HepG2 (cell line): ENCODE results near the gene RUVBL1. TPM values are rescaled to one million over a fixed set of nuclear protein-coding genes. Genes with fewer than 3 reads are reported as not detected.

Experiments used
- ATF7-NPFF ChIP-seq: sonication (generic); formaldehyde crosslinking; IDR thresholded peaks from 2 replicates; pipeline ENCODE4 v1.8.1; 2023; ENCODE audit warnings: mild to moderate bottlenecking, low read depth, missing genetic modification reagents, moderate library complexity
- CREBL2 ChIP-seq: sonication (generic); formaldehyde crosslinking; IDR thresholded peaks from 2 replicates; pipeline ENCODE4 v1.8.1; 2023; ENCODE audit warnings: missing genetic modification reagents, mild to moderate bottlenecking, borderline replicate concordance
- CSRNP2 ChIP-seq: sonication (generic); formaldehyde crosslinking; conservative IDR thresholded peaks from 2 replicates; pipeline ENCODE4 v1.8.0; 2022; ENCODE audit warnings: low read depth, missing genetic modification reagents
- HHEX ChIP-seq: IDR thresholded peaks from 2 replicates; pipeline ENCODE4 v1.6.1; 2016; ENCODE audit warnings: control low read depth
- HMG20B ChIP-seq: conservative IDR thresholded peaks from 2 replicates; pipeline ENCODE4 v1.6.1; 2016; ENCODE audit warnings: missing genetic modification reagents, missing compliant biosample characterization
- HNRNPH1 ChIP-seq: fragments of 200-400 bp; formaldehyde crosslinking; optimal IDR thresholded peaks from 2 replicates; pipeline ENCODE3; 2017; ENCODE audit warnings: mild to moderate bottlenecking, low read depth, low read length
- JUND ChIP-seq: sonication (generic); formaldehyde crosslinking; IDR thresholded peaks from 2 replicates; pipeline ENCODE4 v1.8.0; 2022; ENCODE audit warnings: mild to moderate bottlenecking, missing genetic modification reagents
- MIXL1 ChIP-seq: IDR thresholded peaks from 2 replicates; pipeline ENCODE4 v1.6.1; 2016
- PPARG ChIP-seq: conservative IDR thresholded peaks from 2 replicates; pipeline ENCODE4 v1.6.1; 2016; ENCODE audit warnings: missing biosample characterization, missing genetic modification reagents
- SIX4 ChIP-seq: sonication (generic); formaldehyde crosslinking; IDR thresholded peaks from 2 replicates; pipeline ENCODE4 v1.4.0; 2020; ENCODE audit warnings: missing genetic modification reagents
- SP1 ChIP-seq, 2 experiments: fragments of 450-650 bp in 1 of 2; sonication (generic) in 1 of 2; formaldehyde crosslinking in 1 of 2; IDR thresholded peaks; 2 replicates each; pipeline versions ENCODE4 v1.4.0 to v1.6.1; 2016 to 2020; ENCODE audit warnings: missing genetic modification reagents in 1 of 2
- TAF1 ChIP-seq: sonication (generic); formaldehyde crosslinking; IDR thresholded peaks from 2 replicates; pipeline ENCODE4 v1.4.0; 2020; ENCODE audit warnings: missing genetic modification reagents
- ZBTB38 ChIP-seq: sonication (generic); formaldehyde crosslinking; IDR thresholded peaks from 2 replicates; pipeline ENCODE4 v1.5.1; 2020; ENCODE audit warnings: mild to moderate bottlenecking, missing genetic modification reagents
- ZNF546 ChIP-seq: sonication (generic); formaldehyde crosslinking; conservative IDR thresholded peaks from 2 replicates; pipeline ENCODE4 v1.8.1; 2023; ENCODE audit warnings: mild to moderate bottlenecking, missing genetic modification reagents
- ZNF550 ChIP-seq: sonication (generic); formaldehyde crosslinking; IDR thresholded peaks from 2 replicates; pipeline ENCODE4 v1.4.0; 2020; ENCODE audit warnings: mild to moderate bottlenecking, missing genetic modification reagents, borderline replicate concordance
- ZNF597 ChIP-seq: sonication (generic); formaldehyde crosslinking; IDR thresholded peaks from 2 replicates; pipeline ENCODE4 v1.5.0; 2020; ENCODE audit warnings: missing genetic modification reagents
- ZNF607 ChIP-seq: sonication (generic); formaldehyde crosslinking; IDR thresholded peaks from 2 replicates; pipeline ENCODE4 v1.5.1; 2020; ENCODE audit warnings: missing genetic modification reagents, mild to moderate bottlenecking, borderline replicate concordance
- ZNF770 ChIP-seq: sonication (generic); formaldehyde crosslinking; IDR thresholded peaks from 2 replicates; pipeline ENCODE4 v1.5.0; 2020; ENCODE audit warnings: mild to moderate bottlenecking, missing genetic modification reagents
- ZNF790 ChIP-seq: sonication (generic); formaldehyde crosslinking; IDR thresholded peaks from 2 replicates; pipeline ENCODE4 v1.8.0; 2022; ENCODE audit warnings: missing genetic modification reagents, mild to moderate bottlenecking, borderline replicate concordance
- ZNF816 ChIP-seq: sonication (generic); formaldehyde crosslinking; IDR thresholded peaks from 2 replicates; pipeline ENCODE4 v1.8.0; 2022; ENCODE audit warnings: missing genetic modification reagents, mild to moderate bottlenecking, borderline replicate concordance
- ZNF879 ChIP-seq: sonication (generic); formaldehyde crosslinking; IDR thresholded peaks from 2 replicates; pipeline ENCODE4 v1.8.1; 2023; ENCODE audit warnings: missing genetic modification reagents
- ZSCAN29 ChIP-seq: sonication (generic); formaldehyde crosslinking; conservative IDR thresholded peaks from 2 replicates; pipeline ENCODE4 v1.4.0; 2020; ENCODE audit warnings: mild to moderate bottlenecking, missing genetic modification reagents
- polyA plus RNA-seq, 8 experiments: library from polyadenylated mRNA; depleted of rRNA in 3 of 8; stranded (reverse) in 7 of 8; unstranded in 1 of 8; fragments of >200 nt; fragmentation: Illumina TruSeq in 4 of 8; extraction: Trizol in 4 of 8; gene quantifications; 2 replicates each; pipeline versions ENCODE4 v1.2.1 to v1.2.3, GENCODE V29; 2011 to 2016; ENCODE audit warnings: low read depth in 4 of 8, missing spikeins in 1 of 8, mixed read lengths in 1 of 8; ENCODE audit not compliant: insufficient read depth in 1 of 8
- total RNA-seq, 5 experiments: library from RNA; depleted of rRNA; stranded (reverse); fragments of >200 nt; fragmentation: Illumina TruSeq; extraction: Trizol; gene quantifications; 2 replicates each; pipeline ENCODE4 v1.2.3, GENCODE V29; 2016; ENCODE audit warnings: low read depth in 1 of 5
- TF ChIP-seq, protein P1 (sequence below): sonication (generic); formaldehyde crosslinking; IDR thresholded peaks from 2 replicates; pipeline ENCODE4 v1.5.0; 2020; ENCODE audit warnings: mild to moderate bottlenecking, missing genetic modification reagents

RUVBL1 gene
- total and polyA plus RNA-seq, 2 of the 13 experiments (the other 11 are each of a cell fraction or from before 2014, with no cell fraction given): 32.7 to 86.3 TPM

DNA sequence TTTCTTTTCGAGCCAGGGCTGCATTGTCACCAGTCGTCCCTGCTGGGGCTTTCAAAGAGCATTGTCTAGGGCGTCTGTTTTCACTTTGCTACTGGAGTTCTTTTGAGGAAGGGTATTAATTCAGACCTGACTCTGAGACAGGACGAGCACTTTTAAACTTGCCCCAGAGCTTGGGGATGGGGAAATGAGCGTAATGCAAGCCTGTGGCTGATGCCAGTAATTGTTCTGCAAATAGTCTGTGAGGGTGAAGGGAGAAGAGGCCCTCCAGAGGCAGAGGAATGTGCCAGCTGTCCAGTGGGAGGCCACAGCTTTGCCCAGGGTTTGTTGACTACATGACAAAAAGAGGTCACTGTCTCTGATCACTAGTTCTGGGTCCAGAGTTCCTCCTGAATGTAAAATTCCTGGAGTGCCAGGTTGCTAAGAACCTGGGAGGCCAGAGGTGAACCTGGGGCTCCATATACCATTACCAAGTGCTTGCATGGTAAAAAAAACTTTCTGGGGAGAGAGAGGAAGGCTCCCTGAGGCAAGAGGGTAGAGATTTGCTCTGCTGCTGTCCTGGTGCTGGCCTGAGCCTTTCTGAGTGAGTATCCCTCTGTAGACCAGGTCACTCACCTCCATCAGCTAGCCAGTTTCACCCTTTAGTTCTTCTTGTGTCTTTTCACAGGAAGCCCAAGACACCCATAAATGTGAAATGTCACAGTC, 44.5 kb upstream of the RUVBL1 start (continued):
- TF ChIP-seq ZBTB38 (CRISPR knock-in tag) (no peak), PPARG (CRISPR knock-in tag) (peak; percentile 94), CSRNP2 (CRISPR knock-in tag) (no peak), ZSCAN29 (CRISPR knock-in tag) (peak; percentile 58; the same call in 1 of the 2 replicates), JUND (CRISPR knock-in tag) (no peak), HMG20B (CRISPR knock-in tag) (no peak), ZNF770 (CRISPR knock-in tag) (peak; percentile 85), CREBL2 (CRISPR knock-in tag) (no peak), ZNF816 (CRISPR knock-in tag) (no peak), ZNF546 (CRISPR knock-in tag) (no peak), HHEX (CRISPR knock-in tag) (peak; percentile 48), ZNF790 (CRISPR knock-in tag) (no peak), MIXL1 (CRISPR knock-in tag) (peak; percentile 79), ZNF550 (CRISPR knock-in tag) (no peak), ATF7-NPFF (CRISPR knock-in tag) (no peak), SIX4 (CRISPR knock-in tag) (peak; percentile 65; the same call in 1 of the 2 replicates), TAF1 (no peak), ZNF879 (CRISPR knock-in tag) (no peak), ZNF607 (CRISPR knock-in tag) (no peak), ZNF597 (no peak), SP1 (IDR thresholded peaks at IDR 0.05) (no peak), SP1 (CRISPR knock-in tag; IDR thresholded peaks at IDR 0.05) (peak; percentile 36; the same call in 1 of the 2 replicates), HNRNPH1 (no peak)
- TF ChIP-seq, protein P1, sequence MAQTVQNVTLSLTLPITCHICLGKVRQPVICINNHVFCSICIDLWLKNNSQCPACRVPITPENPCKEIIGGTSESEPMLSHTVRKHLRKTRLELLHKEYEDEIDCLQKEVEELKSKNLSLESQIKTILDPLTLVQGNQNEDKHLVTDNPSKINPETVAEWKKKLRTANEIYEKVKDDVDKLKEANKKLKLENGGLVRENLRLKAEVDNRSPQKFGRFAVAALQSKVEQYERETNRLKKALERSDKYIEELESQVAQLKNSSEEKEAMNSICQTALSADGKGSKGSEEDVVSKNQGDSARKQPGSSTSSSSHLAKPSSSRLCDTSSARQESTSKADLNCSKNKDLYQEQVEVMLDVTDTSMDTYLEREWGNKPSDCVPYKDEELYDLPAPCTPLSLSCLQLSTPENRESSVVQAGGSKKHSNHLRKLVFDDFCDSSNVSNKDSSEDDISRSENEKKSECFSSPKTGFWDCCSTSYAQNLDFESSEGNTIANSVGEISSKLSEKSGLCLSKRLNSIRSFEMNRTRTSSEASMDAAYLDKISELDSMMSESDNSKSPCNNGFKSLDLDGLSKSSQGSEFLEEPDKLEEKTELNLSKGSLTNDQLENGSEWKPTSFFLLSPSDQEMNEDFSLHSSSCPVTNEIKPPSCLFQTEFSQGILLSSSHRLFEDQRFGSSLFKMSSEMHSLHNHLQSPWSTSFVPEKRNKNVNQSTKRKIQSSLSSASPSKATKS (CRISPR knock-in tag): no peak
